CD4-positive, alpha-beta memory T cell (primary cell): ENCODE data around the gene SSR2. TPM values are rescaled to one million over a fixed set of nuclear protein-coding genes. Genes with fewer than 3 reads are reported as not detected.

ENCODE experiments used
- polyA plus RNA-seq, 2 donors: library from polyadenylated mRNA; unstranded; fragments of 300-500 nt; fragmentation: Illumina TruSeq; gene quantifications; one replicate each; pipeline ENCODE4 v1.2.3, GENCODE V29; 2021
- total RNA-seq, 2 experiments: library from RNA; stranded (reverse); gene quantifications; one replicate each; pipeline ENCODE4 v1.2.3, GENCODE V29; 2021

The SSR2 gene
- total and polyA plus RNA-seq, 4 experiments from 2014 or later = 252 to 442 (median 313) TPM

Other genes with a start within 250 kb of the SSR2 start
- 100 to 1,000 TPM; 118 to 134 TPM for gene GON4L, start 163.7 kb downstream of the SSR2 start, total RNA-seq
- 10 to 100 TPM in 1 of 2 donors, 1 to 10 TPM in 1; 9.3 to 51.0 TPM for gene GON4L, start 163.7 kb downstream of the SSR2 start, polyA plus RNA-seq
- gene SYT11, start 161.4 kb downstream of the SSR2 start, total RNA-seq = 10 to 100 TPM; 17.7 to 18.2 TPM
- 10 to 100 TPM; 10.7 to 15.8 TPM for gene SYT11, start 161.4 kb downstream of the SSR2 start, polyA plus RNA-seq
- gene RIT1, start 109.6 kb downstream of the SSR2 start, total RNA-seq = 10 to 100 TPM; 45.0 to 48.0 TPM
- 10 to 100 TPM; 14.1 to 20.4 TPM for gene RIT1, start 109.6 kb downstream of the SSR2 start, polyA plus RNA-seq
- gene KHDC4, start 86.5 kb downstream of the SSR2 start, total RNA-seq = 100 to 1,000 TPM; 127 to 134 TPM
- 1 to 10 TPM; 5.5 to 9.4 TPM for gene KHDC4, start 86.5 kb downstream of the SSR2 start, polyA plus RNA-seq
- gene RXFP4, start 79.3 kb downstream of the SSR2 start, total RNA-seq = not detected
- under 1 TPM in 1 of 2 donors, not detected in 1; 0.91 TPM for gene RXFP4, start 79.3 kb downstream of the SSR2 start, polyA plus RNA-seq
- 100 to 1,000 TPM; 190 to 198 TPM for gene ARHGEF2, start 42.4 kb downstream of the SSR2 start, total RNA-seq
- gene ARHGEF2, start 42.4 kb downstream of the SSR2 start, polyA plus RNA-seq = 10 to 100 TPM in 1 of 2 donors, 1 to 10 TPM in 1; 6.7 to 30.4 TPM
- gene UBQLN4, start 32.8 kb upstream of the SSR2 start, total RNA-seq = 10 to 100 TPM; 38.0 to 39.5 TPM
- gene UBQLN4, start 32.8 kb upstream of the SSR2 start, polyA plus RNA-seq = 10 to 100 TPM in 1 of 2 donors, 1 to 10 TPM in 1; 8.9 to 12.7 TPM
- gene LAMTOR2, start 33.8 kb upstream of the SSR2 start, total RNA-seq = 10 to 100 TPM; 33.0 to 35.5 TPM
- 100 to 1,000 TPM; 136 to 151 TPM for gene LAMTOR2, start 33.8 kb upstream of the SSR2 start, polyA plus RNA-seq
- 1 to 10 TPM in 1 of 2 experiments, under 1 TPM in 1; 0.53 to 1.5 TPM for gene RAB25, start 40.2 kb upstream of the SSR2 start, total RNA-seq
- gene RAB25, start 40.2 kb upstream of the SSR2 start, polyA plus RNA-seq = 1 to 10 TPM; 5.9 to 6.6 TPM
- not detected for gene MEX3A, start 61.5 kb upstream of the SSR2 start, total RNA-seq
- not detected for gene MEX3A, start 61.5 kb upstream of the SSR2 start, polyA plus RNA-seq
- 10 to 100 TPM; 29.7 to 33.8 TPM for gene LMNA, start 93.8 kb upstream of the SSR2 start, total RNA-seq
- 10 to 100 TPM; 19.1 to 47.1 TPM for gene LMNA, start 93.8 kb upstream of the SSR2 start, polyA plus RNA-seq
- gene SEMA4A, start 132.6 kb upstream of the SSR2 start, total RNA-seq = 1 to 10 TPM; 1.2 TPM
- 1 to 10 TPM in 1 of 2 donors, under 1 TPM in 1; 0.88 to 1.3 TPM for gene SEMA4A, start 132.6 kb upstream of the SSR2 start, polyA plus RNA-seq
- gene SLC25A44, start 173.2 kb upstream of the SSR2 start, total RNA-seq = 10 to 100 TPM; 21.2 to 23.3 TPM
- gene SLC25A44, start 173.2 kb upstream of the SSR2 start, polyA plus RNA-seq = 10 to 100 TPM in 1 of 2 donors, 1 to 10 TPM in 1; 9.8 to 15.3 TPM
- gene PMF1, start 192.1 kb upstream of the SSR2 start, total RNA-seq = 10 to 100 TPM; 39.0 to 40.2 TPM
- gene PMF1, start 192.1 kb upstream of the SSR2 start, polyA plus RNA-seq = 100 to 1,000 TPM in 1 of 2 donors, 10 to 100 TPM in 1; 73.3 to 106 TPM
- 1 to 10 TPM; 7.2 to 7.7 TPM for gene BGLAP, start 221.2 kb upstream of the SSR2 start, total RNA-seq
- gene BGLAP, start 221.2 kb upstream of the SSR2 start, polyA plus RNA-seq = not detected
- gene PAQR6, start 227.1 kb upstream of the SSR2 start, total RNA-seq = 1 to 10 TPM; 1.7 to 1.9 TPM
- under 1 TPM; 0.11 to 0.22 TPM for gene PAQR6, start 227.1 kb upstream of the SSR2 start, polyA plus RNA-seq